ENCODE results near the gene SCAF8. TPM values are rescaled to one million over a fixed set of nuclear protein-coding genes. Genes with fewer than 3 reads are reported as not detected.
A peak's percentile ranks its signal among the peaks of the same experiment; 100 is the strongest.

Gene SCAF8
- total RNA-seq, 4 donors from 2014 or later: 33.8 to 49.3 (median 41.7) TPM

DNA sequence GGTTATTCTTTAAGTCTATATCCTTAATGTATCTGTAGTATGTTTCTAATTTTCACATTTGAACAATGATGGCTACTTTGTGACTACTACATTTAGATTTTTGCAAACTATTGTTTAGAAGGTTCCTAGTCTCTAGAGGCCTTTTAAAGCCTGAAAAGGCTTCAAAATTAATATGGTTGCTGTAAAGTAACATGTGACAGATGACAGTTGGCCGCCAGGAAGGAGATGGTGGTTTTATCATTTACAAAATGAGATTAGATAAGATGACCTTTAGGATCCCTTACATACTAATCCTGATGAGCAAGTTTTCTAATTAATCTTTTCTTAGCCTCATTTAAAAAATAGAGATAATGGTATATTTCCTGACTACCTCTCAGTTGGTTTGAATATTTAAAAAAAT lies 18.8 kb downstream of the SCAF8 start:
- no peak for TF ChIP-seq POLR2A (IDR thresholded peaks at IDR 0.05)
- H3K4me1 ChIP-seq: peaks cover 40 to 53% of the 10 kb centered on the region in 2 donors
- ATAC-seq (no peak), DNase-seq (no peak)
- H3K36me3 ChIP-seq: no peaks in the 10 kb centered on the region
- intact Hi-C loops (cut with DNase I; ENCODE audit: low total_unique reads) (no loop called here), in situ Hi-C loops (cut with MboI; ENCODE audit: low sequenced_read_pairs in 4 of 4) (no loop called here)
- H3K27ac ChIP-seq: no peak overlapping the region
- H3K27me3 ChIP-seq: no peaks in the 10 kb centered on the region
- H3K9me3 ChIP-seq: no peaks in the 10 kb centered on the region
- H3K4me3 ChIP-seq: no peak overlapping the region

DNA sequence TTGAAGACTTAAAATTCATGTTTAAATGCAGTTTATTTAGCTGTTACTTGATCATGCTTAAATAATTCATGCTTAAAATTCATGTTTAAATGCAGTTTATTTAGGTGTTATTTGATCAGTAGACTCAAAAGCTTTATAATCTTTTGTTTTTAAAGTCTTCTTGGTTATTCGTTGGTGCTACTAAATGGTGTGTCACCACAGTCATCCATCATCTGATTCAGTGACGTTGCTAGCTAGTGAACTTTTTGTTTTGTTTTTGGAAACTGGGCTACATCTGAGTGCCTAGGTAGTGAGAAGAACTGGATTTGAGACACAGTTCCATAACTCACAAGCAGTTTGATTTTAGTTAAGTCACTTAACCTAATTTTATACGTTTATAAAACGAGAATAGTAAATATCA lies 20.9 kb downstream of the SCAF8 start:
- in situ Hi-C loops (cut with MboI; ENCODE audit: low sequenced_read_pairs in 4 of 4): no loop called here

GRCh38 chr6:154757352-154758050 lies 24.3 kb downstream of the SCAF8 start:
- intact Hi-C loops (cut with DNase I; ENCODE audit: low total_unique reads) (no loop called here), in situ Hi-C loops (cut with MboI; ENCODE audit: low sequenced_read_pairs in 4 of 4) (no loop called here)
- no peaks in the 10 kb centered on the region for H3K36me3 ChIP-seq
- ATAC-seq (peak; percentile 62 to 63), DNase-seq (peak in 1 of 2 donors; percentile 34)
- H3K27me3 ChIP-seq: no peaks in the 10 kb centered on the region
- H3K4me1 ChIP-seq: peaks cover 33 to 47% of the 10 kb centered on the region in 2 donors
- TF ChIP-seq, protein P1, sequence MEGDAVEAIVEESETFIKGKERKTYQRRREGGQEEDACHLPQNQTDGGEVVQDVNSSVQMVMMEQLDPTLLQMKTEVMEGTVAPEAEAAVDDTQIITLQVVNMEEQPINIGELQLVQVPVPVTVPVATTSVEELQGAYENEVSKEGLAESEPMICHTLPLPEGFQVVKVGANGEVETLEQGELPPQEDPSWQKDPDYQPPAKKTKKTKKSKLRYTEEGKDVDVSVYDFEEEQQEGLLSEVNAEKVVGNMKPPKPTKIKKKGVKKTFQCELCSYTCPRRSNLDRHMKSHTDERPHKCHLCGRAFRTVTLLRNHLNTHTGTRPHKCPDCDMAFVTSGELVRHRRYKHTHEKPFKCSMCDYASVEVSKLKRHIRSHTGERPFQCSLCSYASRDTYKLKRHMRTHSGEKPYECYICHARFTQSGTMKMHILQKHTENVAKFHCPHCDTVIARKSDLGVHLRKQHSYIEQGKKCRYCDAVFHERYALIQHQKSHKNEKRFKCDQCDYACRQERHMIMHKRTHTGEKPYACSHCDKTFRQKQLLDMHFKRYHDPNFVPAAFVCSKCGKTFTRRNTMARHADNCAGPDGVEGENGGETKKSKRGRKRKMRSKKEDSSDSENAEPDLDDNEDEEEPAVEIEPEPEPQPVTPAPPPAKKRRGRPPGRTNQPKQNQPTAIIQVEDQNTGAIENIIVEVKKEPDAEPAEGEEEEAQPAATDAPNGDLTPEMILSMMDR (IDR thresholded peaks at IDR 0.05 in 4 of 5, conservative IDR thresholded peaks at IDR 0.05 in 1 of 5): no peak
- TF ChIP-seq POLR2A (IDR thresholded peaks at IDR 0.05): no peak
- no peaks in the 10 kb centered on the region for H3K9me3 ChIP-seq
- H3K4me3 ChIP-seq: no peak overlapping the region
- H3K27ac ChIP-seq: peak overlapping the region; percentile 16 to 62 (median 37)

More for the DNA sequence above, 20.9 kb downstream of the SCAF8 start:
- no peaks in the 10 kb centered on the region for H3K27me3 ChIP-seq
- intact Hi-C loops (cut with DNase I; ENCODE audit: low total_unique reads): no loop called here
- no peaks in the 10 kb centered on the region for H3K9me3 ChIP-seq
- H3K4me1 ChIP-seq: peaks cover 46 to 51% of the 10 kb centered on the region in 2 donors
- TF ChIP-seq POLR2A (IDR thresholded peaks at IDR 0.05): no peak
- TF ChIP-seq, protein P1 (IDR thresholded peaks at IDR 0.05 in 4 of 5, conservative IDR thresholded peaks at IDR 0.05 in 1 of 5): no peak
- no peak overlapping the region for H3K4me3 ChIP-seq
- peak in 1 of 2 donors; percentile 59 for ATAC-seq
- no peak for DNase-seq
- peak overlapping the region; percentile 14 to 58 (median 56) for H3K27ac ChIP-seq
- H3K36me3 ChIP-seq: no peaks in the 10 kb centered on the region

GRCh38 chr6:154758125-154758524 lies 24.9 kb downstream of the SCAF8 start:
- H3K9me3 ChIP-seq: no peaks in the 10 kb centered on the region
- ATAC-seq (no peak), DNase-seq (no peak)
- intact Hi-C loops (cut with DNase I; ENCODE audit: low total_unique reads): no loop called here
- in situ Hi-C loops (cut with MboI; ENCODE audit: low sequenced_read_pairs in 4 of 4): no loop called here
- no peak overlapping the region for H3K4me3 ChIP-seq
- H3K36me3 ChIP-seq: no peaks in the 10 kb centered on the region
- peak overlapping the region in 3 of 4 donors; percentile 1 to 43 (median 29) for H3K27ac ChIP-seq
- H3K27me3 ChIP-seq: no peaks in the 10 kb centered on the region
- no peak for TF ChIP-seq POLR2A (IDR thresholded peaks at IDR 0.05)
- TF ChIP-seq, protein P1 (IDR thresholded peaks at IDR 0.05 in 4 of 5, conservative IDR thresholded peaks at IDR 0.05 in 1 of 5): no peak
- peaks cover 37 to 48% of the 10 kb centered on the region in 2 donors for H3K4me1 ChIP-seq

GRCh38 chr6:154763650-154764049 lies 30.4 kb downstream of the SCAF8 start:
- ATAC-seq: peak; percentile 24 to 53
- in situ Hi-C loops (cut with MboI; ENCODE audit: low sequenced_read_pairs in 4 of 4): no loop called here

More at GRCh38 chr6:154763650-154764049, 30.4 kb downstream of the SCAF8 start:
- peaks cover 62 to 64% of the 10 kb centered on the region in 2 donors for H3K4me1 ChIP-seq
- no peaks in the 10 kb centered on the region for H3K36me3 ChIP-seq
- DNase-seq: no peak
- TF ChIP-seq POLR2A (IDR thresholded peaks at IDR 0.05): no peak
- TF ChIP-seq, protein P1 (IDR thresholded peaks at IDR 0.05 in 4 of 5, conservative IDR thresholded peaks at IDR 0.05 in 1 of 5): no peak
- no peaks in the 10 kb centered on the region for H3K9me3 ChIP-seq
- no peak overlapping the region for H3K4me3 ChIP-seq
- H3K27ac ChIP-seq: peak overlapping the region in 3 of 4 donors; percentile 27 to 43 (median 28)
- intact Hi-C loops (cut with DNase I; ENCODE audit: low total_unique reads): no loop called here
- no peaks in the 10 kb centered on the region for H3K27me3 ChIP-seq

All from gastrocnemius medialis (tissue), 4 donors.